ENCODE measurements around the gene MKNK2.

Gene MKNK2

GRCh38 chr19:2058570-2059421, 7.8 kb upstream of the MKNK2 start:
- no peak for DNase-seq (ENCODE audit: low read depth)

GRCh38 chr19:2057484-2058469, 6.7 kb upstream of the MKNK2 start:
- DNase-seq (ENCODE audit: low read depth), result no peak

- no peak for DNase-seq (ENCODE audit: low read depth)
Observed at GRCh38 chr19:2056837-2057192, 5.8 kb upstream of the MKNK2 start.

- DNase-seq (ENCODE audit: low read depth), result no peak
Observed at GRCh38 chr19:2055931-2056836, 5.1 kb upstream of the MKNK2 start.

- DNase-seq (ENCODE audit: low read depth), result no peak
Observed at GRCh38 chr19:2054763-2055162, 3.7 kb upstream of the MKNK2 start.

- DNase-seq (ENCODE audit: low read depth), result no peak
Observed at GRCh38 chr19:2053601-2054389, 2.8 kb upstream of the MKNK2 start.

GRCh38 chr19:2051773-2052704, 995 bp upstream of the MKNK2 start:
- DNase-seq (ENCODE audit: low read depth), result no peak

GRCh38 chr19:2050349-2050990, 574 bp downstream of the MKNK2 start:
- DNase-seq (ENCODE audit: low read depth), result no peak

- DNase-seq (ENCODE audit: low read depth), result no peak
Observed at GRCh38 chr19:2049741-2050348, 1.2 kb downstream of the MKNK2 start.

GRCh38 chr19:2048959-2049740, 1.9 kb downstream of the MKNK2 start:
- no peak for DNase-seq (ENCODE audit: low read depth)

GRCh38 chr19:2048104-2048958, 2.7 kb downstream of the MKNK2 start:
- DNase-seq (ENCODE audit: low read depth), result no peak

GRCh38 chr19:2047449-2048103, 3.5 kb downstream of the MKNK2 start:
- DNase-seq (ENCODE audit: low read depth), result no peak

- DNase-seq (ENCODE audit: low read depth), result no peak
Observed at GRCh38 chr19:2047076-2047448, 4.0 kb downstream of the MKNK2 start.

- DNase-seq (ENCODE audit: low read depth), result no peak
Observed at GRCh38 chr19:2046046-2046907, 4.8 kb downstream of the MKNK2 start.

- no peak for DNase-seq (ENCODE audit: low read depth)
Observed at GRCh38 chr19:2045501-2046045, 5.5 kb downstream of the MKNK2 start.
